ENCODE results near the gene HLCS. TPM values are rescaled to one million over a fixed set of nuclear protein-coding genes. Genes with fewer than 3 reads are reported as not detected.

The HLCS gene
- total and polyA plus RNA-seq, 2 of the 8 experiments (the other 6 are each of a cell fraction or from before 2014, with no cell fraction given), result 4.7 to 12.2 TPM

DNA sequence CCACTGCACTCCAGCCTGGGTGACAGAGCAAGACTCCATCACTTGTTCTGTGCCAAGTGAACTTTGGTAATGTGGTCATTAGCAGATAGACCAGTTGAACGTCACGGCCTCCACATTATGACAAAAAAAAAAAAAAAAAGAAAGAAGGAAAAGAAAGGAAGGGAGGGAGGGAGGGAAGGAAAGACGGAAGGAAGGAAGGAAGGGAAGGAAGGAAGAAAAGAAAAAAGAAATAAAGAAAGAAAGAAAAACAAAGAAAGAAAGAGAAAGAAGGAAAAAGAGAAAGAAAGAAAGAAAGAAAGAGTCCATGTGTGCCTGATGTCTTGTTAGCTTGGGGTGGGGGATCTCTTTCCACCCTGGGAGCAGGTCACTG is 222.3 kb downstream of the HLCS start:
- WGBS, 2 experiments (ENCODE audit: extremely low coverage in 1 of 2, insufficient coverage in 1 of 2, insufficient read length in 1 of 2, insufficient replicate concordance in 2 of 2, low coverage in 1 of 2, low lambda C conversion rate in 2 of 2, missing lambda C conversion rate in 1 of 2), result no CpG with 5 or more reads among the region's 3 CpGs
- no peak overlapping the region for H3K14ac ChIP-seq (ENCODE audit: insufficient read length)
- no peak overlapping the region for H2BK15ac ChIP-seq (ENCODE audit: low read length)
- no peaks in the 10 kb centered on the region for H4K20me1 ChIP-seq (replicated peaks in 1 of 2; ENCODE audit: control insufficient read depth in 1 of 2, insufficient read depth in 2 of 2, low read length in 2 of 2)
- H3K9ac ChIP-seq (replicated peaks in 1 of 4; ENCODE audit: extremely low read depth in 1 of 4, low read depth in 3 of 4, low read length in 3 of 4), result no peak overlapping the region
- DNase-seq (ENCODE audit: low read depth in 1 of 2, low spot score in 2 of 2), result no peak
- H2AFZ ChIP-seq (ENCODE audit: low read length), result no peak overlapping the region
- H2BK12ac ChIP-seq (ENCODE audit: low read depth, low read length), result no peak overlapping the region
- H3K9me3 ChIP-seq (ENCODE audit: insufficient read depth in 2 of 2, low read depth in 1 of 2, low read length in 1 of 2), result no peaks in the 10 kb centered on the region
- no peak overlapping the region for H3K56ac ChIP-seq (replicated peaks; ENCODE audit: insufficient read length, low read depth, low read length)
- H3K4me1 ChIP-seq (replicated peaks in 1 of 4; ENCODE audit: control insufficient read depth in 3 of 4, insufficient read depth in 4 of 4, low read length in 3 of 4), result peaks cover 1 to 5% (median 4%) of the 10 kb centered on the region in 4 experiments; a peak in 5 of 7 replicates
- H3K23ac ChIP-seq (ENCODE audit: insufficient read length), result no peak overlapping the region
- peaks cover 5% of the 10 kb centered on the region for H3K23me2 ChIP-seq (ENCODE audit: low read depth, low read length)
- H3K18ac ChIP-seq (ENCODE audit: extremely low read depth, low read length), result no peak overlapping the region
- no peak for TF ChIP-seq RAD21 (IDR thresholded peaks at IDR 0.05 in 1 of 2, conservative IDR thresholded peaks at IDR 0.05 in 1 of 2; ENCODE audit: low read depth in 2 of 2, low read length in 2 of 2)
- TF ChIP-seq SP4 (IDR thresholded peaks at IDR 0.05; ENCODE audit: low read length), result no peak
- no peak for TF ChIP-seq NRF1 (IDR thresholded peaks at IDR 0.05; ENCODE audit: low read depth, low read length)
- no peak for TF ChIP-seq RNF2 (IDR thresholded peaks at IDR 0.05; ENCODE audit: borderline replicate concordance, low read depth, low read length, missing control alignments, poor library complexity, severe bottlenecking)
- no peak overlapping the region for H3K4me3 ChIP-seq (ENCODE audit: extremely low read depth in 1 of 4, insufficient read depth in 2 of 4, low read depth in 3 of 4, low read length in 4 of 4)
- peaks cover 0 to 15% (median 7%) of the 10 kb centered on the region in 4 experiments; a peak in 5 of 7 replicates for H3K27me3 ChIP-seq (replicated peaks in 1 of 4; ENCODE audit: control insufficient read depth in 3 of 4, extremely low read depth in 1 of 4, insufficient read depth in 3 of 4, low read length in 3 of 4)
- no peak for FAIRE-seq
- no peak overlapping the region for H2AK5ac ChIP-seq (ENCODE audit: low read depth, low read length)
- ChIA-PET CTCF (ENCODE audit: partially characterized antibody) (interaction anchor here (1.1 to 2.3 kb wide), 8 partner anchors 9 to 178 kb away, joined by 3 to 8 read pairs (median 4); no protein-coding TSS in a partner anchor), POLR2A (ENCODE audit: partially characterized antibody) (no interaction called here)
- no peak overlapping the region for H2BK20ac ChIP-seq (ENCODE audit: low read length)
- no peak overlapping the region for H2BK120ac ChIP-seq (replicated peaks; ENCODE audit: low read depth, low read length)
- no peak overlapping the region; the same call in 1 of the 2 replicates for H4K8ac ChIP-seq (ENCODE audit: extremely low read depth, insufficient read depth, low read length)
- H3K4ac ChIP-seq (replicated peaks; ENCODE audit: insufficient read length, low read depth, low read length), result no peak overlapping the region
- no peaks in the 10 kb centered on the region for H3K79me2 ChIP-seq (ENCODE audit: control insufficient read depth in 1 of 2, insufficient read depth in 2 of 2, low read length in 2 of 2)
- H2BK5ac ChIP-seq (ENCODE audit: low read depth, low read length), result 0 out of 2 replicates have a peak overlapping the region, but pooled peaks have one; percentile 35
- H4K5ac ChIP-seq (ENCODE audit: insufficient read length, low read depth, low read length), result no peak overlapping the region
- H3K36me3 ChIP-seq (ENCODE audit: control insufficient read depth in 2 of 4, insufficient read depth in 4 of 4, low read length in 3 of 4), result no peaks in the 10 kb centered on the region
- no peak overlapping the region for H4K91ac ChIP-seq (replicated peaks; ENCODE audit: insufficient read length, low read length)
- H3K4me2 ChIP-seq (ENCODE audit: insufficient read depth in 1 of 2, low read depth in 2 of 2, low read length in 2 of 2), result no peak overlapping the region
- H3K79me1 ChIP-seq (ENCODE audit: low read depth, low read length), result no peaks in the 10 kb centered on the region
- no peak overlapping the region for H3K27ac ChIP-seq (ENCODE audit: low read depth, low read length)

Measured in H1 (cell line).